GM21786 (cell line): Measurements from ENCODE around the gene TNFAIP8.
A peak's percentile ranks its signal among the peaks of the same experiment; 100 is the strongest.

ENCODE experiments used
- ATAC-seq: cut with Tn5 transposase; IDR thresholded peaks from one replicate; pipeline ENCODE4 v1.9.1; 2021; ENCODE audit not compliant: unreplicated experiment

The TNFAIP8 gene

DNA sequence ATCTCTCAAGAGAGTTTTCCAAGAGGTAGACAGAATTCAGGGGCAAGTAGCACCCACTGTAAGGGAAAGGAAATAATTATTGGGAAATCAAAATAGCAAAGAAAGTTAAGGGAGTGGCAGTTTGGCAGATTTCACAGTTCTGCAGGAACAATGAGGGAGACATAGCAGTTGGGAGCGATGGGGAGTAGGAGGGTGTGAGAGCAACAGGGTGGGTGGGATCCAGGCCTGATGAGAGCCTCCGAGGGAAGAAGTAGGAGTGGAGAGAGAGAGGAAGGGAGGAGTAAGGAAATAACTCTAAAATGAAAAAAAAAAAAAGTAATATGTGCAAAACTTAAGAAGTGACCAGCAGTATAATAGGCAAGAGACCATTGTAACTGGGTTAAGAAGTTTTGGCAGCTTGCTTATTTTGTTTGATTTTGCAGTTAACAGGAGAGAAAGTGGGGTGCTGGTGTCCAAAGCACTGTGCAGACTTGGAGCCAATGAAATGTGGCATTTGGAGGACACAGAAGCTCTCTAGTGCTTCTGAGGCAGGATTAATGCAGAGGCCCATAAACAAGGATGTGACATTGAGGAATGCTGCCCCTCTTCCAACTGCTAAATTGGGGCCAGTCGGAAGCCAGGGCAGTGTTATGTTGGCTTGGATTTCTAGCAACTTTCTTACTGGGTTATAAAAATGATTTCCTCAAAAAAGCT, 10.2 kb downstream of the TNFAIP8 start:
- ATAC-seq = no peak

DNA sequence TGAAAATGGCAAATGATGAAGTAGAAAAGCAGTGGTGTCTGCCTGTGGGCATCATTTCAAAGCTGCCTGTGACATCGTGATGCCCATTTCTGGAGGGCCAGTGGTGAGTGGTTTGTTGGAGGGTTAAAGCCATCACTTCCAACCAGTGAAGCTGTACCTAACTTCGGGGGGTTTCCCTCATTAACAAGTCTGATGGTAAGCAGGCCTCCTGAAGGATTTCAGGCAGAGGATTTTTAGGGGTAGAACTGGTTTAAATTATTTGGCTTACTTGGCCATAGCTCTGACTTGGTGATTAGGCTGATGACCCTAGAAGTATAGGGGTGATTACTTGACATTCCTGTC, 10.7 kb downstream of the TNFAIP8 start:
- peak; percentile 33 for ATAC-seq

- ATAC-seq = peak; percentile 68
These were observed 11.9 kb downstream of the TNFAIP8 start for GRCh38 chr5:119367502-119368237.

GRCh38 chr5:119368238-119368630, 12.4 kb downstream of the TNFAIP8 start:
- no peak for ATAC-seq

GRCh38 chr5:119370486-119370885, 14.7 kb downstream of the TNFAIP8 start:
- no peak for ATAC-seq

DNA sequence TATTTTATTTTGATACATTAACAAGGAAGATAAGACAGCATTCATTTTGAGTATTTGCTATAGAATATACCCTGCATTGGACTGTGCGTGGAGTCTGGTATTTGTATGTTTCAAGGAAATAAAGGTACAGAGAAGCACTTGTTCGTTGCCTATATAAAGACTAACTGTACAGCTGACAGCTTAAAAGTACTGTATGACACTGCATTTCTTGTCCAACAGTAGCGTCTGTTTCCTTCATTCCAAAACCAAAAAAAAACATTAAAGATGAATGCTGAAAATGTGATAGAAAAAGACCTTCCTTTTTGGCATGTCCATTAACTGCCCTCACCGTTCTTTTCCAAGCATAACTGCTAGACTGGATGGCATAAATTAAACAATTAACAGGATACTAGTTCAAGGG, 15.3 kb downstream of the TNFAIP8 start:
- no peak for ATAC-seq

GRCh38 chr5:119373449-119373858, 17.6 kb downstream of the TNFAIP8 start:
- ATAC-seq = peak; percentile 80

- ATAC-seq = no peak
These were observed 19.1 kb downstream of the TNFAIP8 start for GRCh38 chr5:119374901-119375300.

DNA sequence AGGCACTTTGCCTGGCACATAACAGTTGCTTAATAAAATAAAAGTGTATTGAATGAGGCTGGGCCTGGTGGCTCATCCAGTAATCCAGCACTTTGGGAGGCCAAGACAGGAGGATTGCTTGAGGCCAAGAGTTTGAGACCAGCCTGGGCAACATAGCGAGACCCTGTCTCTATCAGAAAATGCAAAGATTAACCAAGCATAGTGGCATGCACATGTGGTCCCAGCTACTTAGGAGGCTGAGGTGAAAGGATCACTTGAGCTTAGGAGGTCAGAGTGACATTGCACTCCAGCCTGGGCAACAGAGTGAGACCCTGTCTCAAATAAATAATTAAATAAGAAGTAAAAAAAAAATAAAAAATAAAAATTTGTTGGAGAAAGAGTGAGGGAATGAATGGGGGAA, 21.2 kb downstream of the TNFAIP8 start:
- no peak for ATAC-seq

- ATAC-seq = no peak
These were observed 22.4 kb downstream of the TNFAIP8 start for GRCh38 chr5:119378075-119378700.

DNA sequence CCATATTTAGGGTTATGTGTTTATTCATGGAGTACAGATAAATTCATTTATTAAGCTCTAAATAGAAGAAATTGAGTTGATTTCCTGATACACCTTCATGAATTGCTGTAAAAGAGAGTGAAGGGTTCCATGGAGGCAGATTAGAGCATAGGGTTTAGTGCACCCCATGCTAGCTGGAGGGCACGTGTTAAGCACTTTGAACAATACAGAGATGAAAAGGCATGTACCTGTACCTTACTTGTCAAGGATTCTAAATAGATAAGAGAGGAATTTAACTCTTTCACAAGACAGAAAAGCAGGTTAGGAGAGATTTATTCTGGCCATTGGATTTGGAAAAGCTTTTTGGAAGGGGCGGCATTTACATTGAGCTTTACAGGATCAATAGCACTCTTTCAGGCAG, 23.3 kb downstream of the TNFAIP8 start:
- no peak for ATAC-seq

DNA sequence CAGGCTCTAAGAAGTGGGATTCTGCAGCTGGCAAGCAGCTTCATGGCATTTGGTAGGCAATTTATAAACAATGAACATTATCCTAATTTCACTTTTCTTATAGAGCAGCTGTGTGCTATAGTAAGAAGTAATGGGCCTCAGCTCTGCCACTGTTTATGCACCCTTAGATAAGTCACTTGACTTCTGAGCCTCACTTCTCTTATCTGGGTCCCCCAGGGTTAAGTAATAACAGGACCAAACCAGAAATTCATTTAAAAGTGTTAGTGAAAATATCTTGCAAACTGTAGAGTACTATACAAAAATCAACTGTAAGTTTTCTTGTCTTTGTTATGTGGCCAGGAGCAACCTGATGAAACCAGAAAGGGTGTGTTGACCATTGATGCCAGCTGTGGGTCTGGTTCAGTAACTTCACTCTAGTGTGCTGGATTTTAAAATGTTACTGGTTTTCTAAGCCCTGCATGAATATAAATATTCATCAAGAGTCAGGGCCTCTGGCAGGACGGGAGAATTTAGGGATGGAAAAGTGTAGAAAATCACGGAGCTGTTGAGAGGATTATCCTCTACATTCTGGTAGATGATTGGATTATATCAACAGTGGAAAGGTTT, 24.2 kb downstream of the TNFAIP8 start:
- no peak for ATAC-seq

- no peak for ATAC-seq
These were observed 26.4 kb downstream of the TNFAIP8 start for GRCh38 chr5:119382169-119382568.

DNA sequence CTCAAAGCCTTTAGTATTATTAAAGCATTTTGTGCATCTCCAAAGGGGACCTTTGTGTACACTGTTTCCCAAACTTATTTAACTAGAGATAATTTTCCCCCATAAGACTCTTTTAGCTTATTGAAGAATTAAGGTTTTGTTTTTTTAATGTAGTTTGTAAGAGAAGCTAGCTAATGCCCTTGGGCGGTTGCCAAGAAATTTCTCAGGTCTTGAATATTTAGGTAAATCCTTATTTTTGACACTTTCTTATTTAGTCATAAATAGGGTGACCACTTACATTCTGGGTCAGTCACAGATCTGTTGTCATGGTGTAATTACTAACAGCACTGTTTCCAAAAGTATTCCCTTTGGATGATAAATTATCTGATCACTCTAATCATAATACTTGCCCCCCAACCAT, 27.2 kb downstream of the TNFAIP8 start:
- ATAC-seq = no peak

DNA sequence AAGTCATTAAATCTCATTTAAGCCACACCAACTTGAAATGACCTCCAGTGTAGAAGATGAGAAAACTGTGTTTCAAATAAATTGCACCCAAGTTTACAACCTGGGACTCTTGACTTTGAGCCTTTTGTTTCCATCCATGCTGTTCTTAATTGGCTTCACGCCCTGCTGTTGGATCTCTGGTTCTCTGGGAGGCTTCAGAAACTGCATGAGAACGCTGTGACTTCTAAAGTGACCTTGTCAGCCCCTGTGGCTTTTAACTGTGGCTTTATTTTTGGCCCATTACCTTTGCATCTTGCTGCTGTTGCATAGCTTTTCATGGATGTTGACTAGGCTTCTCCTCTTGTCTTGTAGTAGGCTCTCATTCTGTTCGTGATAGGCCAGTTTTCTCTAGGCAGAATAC, 29.3 kb downstream of the TNFAIP8 start:
- peak; percentile 40 for ATAC-seq

DNA sequence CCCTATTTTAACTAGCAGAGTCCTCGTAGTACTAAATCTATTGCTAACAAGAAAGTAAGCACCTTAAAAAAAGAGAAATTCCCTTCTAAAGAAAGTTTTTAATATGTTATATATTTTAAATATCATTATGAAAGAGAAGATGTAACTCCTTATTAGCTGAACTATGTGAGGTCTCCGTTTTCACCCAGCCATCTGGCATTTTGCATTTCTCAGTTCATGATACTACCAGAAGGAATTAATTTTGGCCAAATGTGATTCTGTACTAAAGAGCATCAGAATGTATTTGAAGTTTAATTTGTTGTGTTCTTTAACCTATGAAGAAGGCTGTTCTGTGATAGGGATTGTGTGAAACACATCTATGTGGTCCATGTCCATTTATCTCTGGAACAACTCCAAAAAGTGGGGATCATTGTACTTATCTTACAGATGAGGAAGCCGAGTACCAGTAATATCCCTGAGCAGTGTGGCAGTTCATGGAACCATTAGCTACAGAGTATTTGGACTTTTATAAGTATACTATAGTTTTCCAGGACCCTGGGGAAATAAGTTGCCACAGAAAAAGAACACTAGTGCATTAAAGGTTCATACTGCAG, 29.8 kb downstream of the TNFAIP8 start:
- ATAC-seq = peak; percentile 24

- no peak for ATAC-seq
These were observed 31.0 kb downstream of the TNFAIP8 start for GRCh38 chr5:119386596-119387344.

DNA sequence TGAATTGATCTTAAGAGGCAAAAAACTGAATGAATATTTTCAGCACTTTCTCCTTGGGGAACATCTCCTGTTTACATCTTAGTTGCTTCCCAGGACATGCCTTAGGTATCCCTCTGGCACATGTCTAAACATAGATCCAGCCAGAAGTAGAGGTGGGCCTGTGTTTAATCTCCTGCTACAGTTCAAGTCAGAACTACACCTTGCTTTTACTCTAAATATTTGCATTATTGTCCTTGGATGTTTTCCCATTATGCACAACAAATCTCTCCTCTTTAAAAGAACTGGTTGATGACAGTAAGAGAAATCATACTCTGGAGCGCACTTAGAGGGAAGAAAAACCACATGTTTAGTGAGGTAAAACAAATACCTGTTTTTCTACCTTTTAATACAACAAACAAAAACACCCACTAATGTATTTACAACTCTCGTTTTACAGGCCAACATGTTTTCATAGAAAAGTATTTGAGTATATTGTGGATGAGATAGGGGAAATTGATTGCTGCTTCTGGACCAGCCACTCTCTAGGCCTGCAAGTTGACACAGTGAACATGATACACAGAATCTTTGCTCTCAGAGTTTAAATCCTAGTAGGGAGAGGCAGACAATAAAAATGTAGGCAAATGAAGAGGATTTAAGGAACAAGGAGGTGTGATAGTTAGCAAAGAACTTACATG, 32.3 kb downstream of the TNFAIP8 start:
- ATAC-seq = no peak

DNA sequence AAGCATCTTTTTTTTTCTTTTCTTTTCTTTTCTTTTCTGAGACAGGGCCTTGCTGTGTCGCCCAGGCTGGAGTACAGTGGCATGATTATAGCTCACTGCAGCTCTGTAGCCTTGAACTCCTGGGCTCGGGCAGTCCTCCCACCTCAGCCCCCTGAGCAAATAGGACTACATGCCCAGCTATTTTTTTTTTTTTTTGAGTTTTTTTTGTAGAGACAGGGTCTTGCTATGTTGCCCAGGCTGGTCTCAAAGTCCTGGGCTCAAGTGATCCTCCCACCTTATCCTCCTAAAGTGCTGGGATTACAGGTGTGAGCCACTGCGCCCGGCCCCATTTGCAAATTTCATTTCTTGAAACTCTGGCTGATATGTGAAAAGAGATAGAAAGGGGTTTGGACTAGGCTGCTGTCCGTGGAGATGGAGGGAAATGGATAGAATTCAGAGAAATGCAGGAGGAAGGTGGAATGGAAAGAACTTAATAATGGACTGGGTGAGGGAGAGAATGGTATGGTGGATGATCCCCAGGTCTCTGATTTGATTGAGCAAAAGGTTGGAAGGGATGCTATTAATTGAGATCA, 32.9 kb downstream of the TNFAIP8 start:
- ATAC-seq = no peak
